K562 (cell line): ENCODE data around the gene CSNK2A1. TPM values are rescaled to one million over a fixed set of nuclear protein-coding genes. Genes with fewer than 3 reads are reported as not detected.

Experiments
- C11orf30 ChIP-seq: fragments of 450-650 bp; IDR thresholded peaks from 2 replicates; pipeline ENCODE4 v1.6.1; 2016; ENCODE audit warnings: low read depth, mild to moderate bottlenecking
- CREB1 ChIP-seq, 2 experiments: sonication (generic) in 1 of 2; formaldehyde crosslinking in 1 of 2; IDR thresholded peaks; 2 replicates each; pipeline versions ENCODE4 v1.6.1 to v1.8.0; 2012 to 2022; ENCODE audit warnings: inconsistent platforms in 1 of 2, mild to moderate bottlenecking in 1 of 2, missing genetic modification reagents in 1 of 2, moderate library complexity in 1 of 2
- CREM ChIP-seq: IDR thresholded peaks from 2 replicates; pipeline ENCODE4 v1.6.1; 2014; ENCODE audit warnings: antibody characterized with exemption, low read depth
- GMEB1 ChIP-seq: fragments of 250-450 bp; sonication (Bioruptor Pico); IDR thresholded peaks from 2 replicates; pipeline ENCODE4 v1.4.0; 2020; ENCODE audit warnings: mild to moderate bottlenecking
- HCFC1 ChIP-seq: IDR thresholded peaks from 2 replicates; pipeline ENCODE4 v1.6.1; 2012; ENCODE audit warnings: low read depth, low read length, improper control_type of control experiment
- HEY1 ChIP-seq: fragments of 250-450 bp; sonication (Bioruptor Pico); IDR thresholded peaks from 2 replicates; pipeline ENCODE4 v1.5.0; 2020; ENCODE audit warnings: mild to moderate bottlenecking, moderate library complexity, borderline replicate concordance
- IRF9 ChIP-seq: fragments of 450-650 bp; IDR thresholded peaks from 2 replicates; pipeline ENCODE4 v1.6.1; 2016; ENCODE audit warnings: missing biosample characterization, missing genetic modification characterization
- JUND ChIP-seq, 2 experiments: IDR thresholded peaks; 2 replicates in 1 of 2; 3 replicates in 1 of 2; pipeline ENCODE4 v1.6.1; 2011; ENCODE audit warnings: borderline replicate concordance in 2 of 2, low read depth in 2 of 2, low read length in 2 of 2, improper control_type of control experiment in 1 of 2, missing biosample characterization in 1 of 2, missing genetic modification characterization in 1 of 2, missing genetic modification reagents in 1 of 2
- NCOA6 ChIP-seq: fragments of 450-650 bp; IDR thresholded peaks from 2 replicates; pipeline ENCODE4 v1.6.1; 2017; ENCODE audit warnings: mild to moderate bottlenecking
- NFE2 ChIP-seq: IDR thresholded peaks from 2 replicates; pipeline ENCODE4 v1.6.1; 2014; ENCODE audit warnings: antibody characterized with exemption, low read depth
- SREBF1 ChIP-seq: fragments of 150-350 bp; IDR thresholded peaks from 2 replicates; pipeline ENCODE4 v1.6.1; 2014; ENCODE audit warnings: antibody characterized with exemption, low read depth, low read length, borderline replicate concordance
- TEAD4 ChIP-seq, 2 experiments: sonication (generic) in 1 of 2; formaldehyde crosslinking in 1 of 2; IDR thresholded peaks; 2 replicates each; pipeline versions ENCODE4 v1.6.1 to v1.8.0; 2012 to 2022; ENCODE audit warnings: borderline replicate concordance in 1 of 2, inconsistent platforms in 1 of 2, low read length in 1 of 2, mild to moderate bottlenecking in 1 of 2, missing genetic modification reagents in 1 of 2
- TOE1 ChIP-seq, 2 experiments: fragments of 450-650 bp in 1 of 2; sonication (generic) in 1 of 2; formaldehyde crosslinking in 1 of 2; IDR thresholded peaks; 2 replicates each; pipeline versions ENCODE4 v1.7.1 to v1.8.0; 2016 to 2022; ENCODE audit warnings: borderline replicate concordance in 2 of 2, mild to moderate bottlenecking in 2 of 2, antibody characterized with exemption in 1 of 2, inconsistent platforms in 1 of 2, low read depth in 1 of 2, missing genetic modification reagents in 1 of 2, moderate library complexity in 1 of 2
- USF1 ChIP-seq: sonication (generic); formaldehyde crosslinking; IDR thresholded peaks from 2 replicates; pipeline ENCODE4 v1.9.0; 2022; ENCODE audit warnings: mild to moderate bottlenecking, missing genetic modification reagents
- ZNF212 ChIP-seq: fragments of 450-650 bp; formaldehyde crosslinking; IDR thresholded peaks from 2 replicates; pipeline ENCODE4 v1.4.0; 2020; ENCODE audit warnings: mild to moderate bottlenecking
- ZNF395 ChIP-seq: fragments of 200-800 bp; sonication (Bioruptor generic); IDR thresholded peaks from 2 replicates; pipeline ENCODE4 v1.6.1; 2017; ENCODE audit warnings: missing genetic modification characterization, missing compliant biosample characterization
- ZNF41 ChIP-seq: fragments of 250-450 bp; sonication (Bioruptor Pico); conservative IDR thresholded peaks from 2 replicates; pipeline ENCODE4 v1.4.0; 2020; ENCODE audit warnings: mild to moderate bottlenecking
- ZNF639 ChIP-seq, 2 experiments: fragments of 200-800 bp in 1 of 2; sonication (Bioruptor generic) in 1 of 2; sonication (generic) in 1 of 2; formaldehyde crosslinking in 1 of 2; IDR thresholded peaks in 1 of 2; conservative IDR thresholded peaks in 1 of 2; 2 replicates each; pipeline versions ENCODE4 v1.5.0 to v1.6.1; 2016 to 2020; ENCODE audit warnings: missing compliant biosample characterization in 1 of 2, missing genetic modification characterization in 1 of 2, missing genetic modification reagents in 1 of 2
- ZNF77 ChIP-seq: fragments of 250-450 bp; sonication (Bioruptor Pico); IDR thresholded peaks from 2 replicates; pipeline ENCODE4 v1.5.0; 2020
- polyA plus RNA-seq, 8 experiments: library from polyadenylated mRNA; depleted of rRNA in 4 of 8; stranded (reverse) in 5 of 8; unstranded in 3 of 8; fragments of >200 nt; fragmentation: Nextera tagmentation in 2 of 8; fragmentation: Illumina TruSeq in 1 of 8; extraction: Ambion mirVana in 2 of 8; extraction: Trizol in 1 of 8; gene quantifications; 2 replicates each; pipeline versions ENCODE4 v1.2.1 to v1.2.3, GENCODE V29; 2011 to 2014; ENCODE audit warnings: inconsistent platforms in 1 of 8, missing spikeins in 1 of 8
- total RNA-seq, 7 experiments: library from RNA; depleted of rRNA in 6 of 7; stranded (reverse); fragments of >200 nt in 6 of 7; fragmentation: Illumina TruSeq in 2 of 7; extraction: Trizol in 2 of 7; gene quantifications; 2 replicates each; pipeline versions ENCODE4 v1.2.1 to v1.2.3, GENCODE V29; 2011 to 2021; ENCODE audit warnings: low replicate concordance in 1 of 7

CSNK2A1 gene
- total and polyA plus RNA-seq, 9 of the 15 experiments (the other 6 are each of a cell fraction or from before 2014, with no cell fraction given), result 71.0 to 251 (median 103) TPM

GRCh38 chr20:584161-584970 is 40.8 kb upstream of the CSNK2A1 start (continued):
- TF ChIP-seq HCFC1 (peak; percentile 85), USF1 (CRISPR knock-in tag) (peak; percentile 91), TOE1 (IDR thresholded peaks at IDR 0.05; ENCODE audit: borderline replicate concordance) (peak; percentile 90; the same call in 1 of the 2 replicates), TOE1 (CRISPR knock-in tag; IDR thresholded peaks at IDR 0.05; ENCODE audit: borderline replicate concordance, low read depth) (no peak), ZNF41 (CRISPR knock-in tag) (no peak), GMEB1 (no peak), CREB1 (IDR thresholded peaks at IDR 0.05) (no peak), CREB1 (CRISPR knock-in tag; IDR thresholded peaks at IDR 0.05) (no peak), ZNF212 (CRISPR knock-in tag) (no peak), NFE2 (peak; percentile 89), ZNF77 (CRISPR knock-in tag) (no peak), NCOA6 (no peak), CREM (peak; percentile 10; the same call in 1 of the 2 replicates), C11orf30 (peak; percentile 80), ZNF395 (CRISPR knock-in tag) (no peak), TEAD4 (IDR thresholded peaks at IDR 0.05; ENCODE audit: low read length) (no peak), TEAD4 (CRISPR knock-in tag; IDR thresholded peaks at IDR 0.05; ENCODE audit: borderline replicate concordance) (no peak), ZNF639 (CRISPR knock-in tag; conservative IDR thresholded peaks at IDR 0.05 in 1 of 2, IDR thresholded peaks at IDR 0.05 in 1 of 2) (no peak), HEY1 (CRISPR knock-in tag) (no peak), SREBF1 (0 out of 2 replicates have a peak, but pooled peaks have one; percentile 46), IRF9 (tag) (no peak), JUND (IDR thresholded peaks at IDR 0.05; ENCODE audit: borderline replicate concordance, low read depth, low read length) (peak; percentile 16; the same call in 1 of the 2 replicates), JUND (tag; IDR thresholded peaks at IDR 0.05; ENCODE audit: borderline replicate concordance, low read depth, low read length) (no peak; the same call in 2 of the 3 replicates)
